ENCODE data around the gene CHST11. TPM values are rescaled to one million over a fixed set of nuclear protein-coding genes. Genes with fewer than 3 reads are reported as not detected.

The CHST11 gene
- total and polyA plus RNA-seq, 9 of the 15 experiments (the other 6 are each of a cell fraction or from before 2014, with no cell fraction given), result 2.3 to 38.7 (median 15.0) TPM

DNA sequence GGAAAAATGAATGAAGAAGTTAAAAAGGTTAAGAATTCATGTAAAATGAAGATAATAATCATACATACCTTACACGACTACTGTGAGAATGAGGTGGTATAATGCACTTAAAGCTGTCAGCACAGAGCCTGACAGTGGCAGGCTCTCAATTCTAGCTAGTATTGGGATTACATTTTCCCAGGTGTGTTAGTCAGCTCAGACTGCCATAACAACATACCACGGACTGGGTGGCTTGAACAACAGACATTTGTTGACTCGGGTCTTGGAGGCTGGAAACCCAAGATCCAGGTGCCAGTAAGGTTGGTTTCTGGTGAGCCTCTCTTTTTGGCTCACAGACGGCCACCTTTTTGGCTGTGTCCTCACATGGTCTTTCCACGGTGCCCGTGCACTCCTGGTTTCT lies 167.8 kb downstream of the CHST11 start:
- ChIA-PET POLR2A (no interaction called here), CTCF (ENCODE audit: low intra/inter-chr PET ratio) (no interaction called here)
- Histone ChIP-seq H3K9me3 (replicated peaks; ENCODE audit: control insufficient read depth, insufficient read depth, low read depth, low read length) (no peaks in the 10 kb centered on the region), H2AFZ (ENCODE audit: low read depth, low read length) (no peak overlapping the region), H3K79me2 (ENCODE audit: control insufficient read depth, insufficient read depth, low read length) (peaks cover 17% of the 10 kb centered on the region), H3K9me1 (ENCODE audit: control insufficient read depth, insufficient read depth, low read length) (no peaks in the 10 kb centered on the region), H3K4me2 (ENCODE audit: insufficient read depth, low read length) (no peak overlapping the region), H3K27me3 (ENCODE audit: control insufficient read depth in 2 of 2, insufficient read depth in 2 of 2, low read length in 2 of 2) (no peaks in the 10 kb centered on the region), H3K4me1 (replicated peaks in 1 of 2; ENCODE audit: control insufficient read depth in 2 of 2, insufficient read depth in 2 of 2, low read length in 2 of 2) (peaks cover 6 to 20% of the 10 kb centered on the region in 2 experiments; a peak in 4 of 5 replicates), H3K27ac (ENCODE audit: extremely low read depth, low read depth, low read length) (no peak overlapping the region), H3K4me3 (no peak overlapping the region), H4K20me1 (replicated peaks; ENCODE audit: control insufficient read depth, insufficient read depth, low read length) (peaks cover 6% of the 10 kb centered on the region; the same call in 1 of the 2 replicates), H3K9ac (ENCODE audit: insufficient read depth in 1 of 2, low read depth in 2 of 2, low read length in 2 of 2) (no peak overlapping the region), H3K36me3 (ENCODE audit: control insufficient read depth, insufficient read depth, low read length) (0 out of 3 replicates have a peak, but pooled peaks cover 2% of the 10 kb centered on the region)
- FAIRE-seq (no peak), DNase-seq (ENCODE audit: extremely low read depth in 1 of 4, low spot score in 3 of 4) (no peak), ATAC-seq (no peak)
- no TSS peak for BruUV-seq (replicated peaks)
- in situ Hi-C loops (cut with MboI), result no loop called here
- intact Hi-C loops (cut with micrococcal nuclease), result no loop called here
- 75% methylated on average over 6 of the region's 6 CpGs for WGBS (ENCODE audit: insufficient coverage, low coverage, missing lambda C conversion rate)
- TF ChIP-seq ZNF57 (CRISPR knock-in tag; IDR thresholded peaks at IDR 0.05), result no peak
- no peak for TF ChIP-seq NR2F6 (CRISPR knock-in tag; IDR thresholded peaks at IDR 0.05)
- no peak for TF ChIP-seq LEF1 (IDR thresholded peaks at IDR 0.05)
- TF ChIP-seq, protein P1, sequence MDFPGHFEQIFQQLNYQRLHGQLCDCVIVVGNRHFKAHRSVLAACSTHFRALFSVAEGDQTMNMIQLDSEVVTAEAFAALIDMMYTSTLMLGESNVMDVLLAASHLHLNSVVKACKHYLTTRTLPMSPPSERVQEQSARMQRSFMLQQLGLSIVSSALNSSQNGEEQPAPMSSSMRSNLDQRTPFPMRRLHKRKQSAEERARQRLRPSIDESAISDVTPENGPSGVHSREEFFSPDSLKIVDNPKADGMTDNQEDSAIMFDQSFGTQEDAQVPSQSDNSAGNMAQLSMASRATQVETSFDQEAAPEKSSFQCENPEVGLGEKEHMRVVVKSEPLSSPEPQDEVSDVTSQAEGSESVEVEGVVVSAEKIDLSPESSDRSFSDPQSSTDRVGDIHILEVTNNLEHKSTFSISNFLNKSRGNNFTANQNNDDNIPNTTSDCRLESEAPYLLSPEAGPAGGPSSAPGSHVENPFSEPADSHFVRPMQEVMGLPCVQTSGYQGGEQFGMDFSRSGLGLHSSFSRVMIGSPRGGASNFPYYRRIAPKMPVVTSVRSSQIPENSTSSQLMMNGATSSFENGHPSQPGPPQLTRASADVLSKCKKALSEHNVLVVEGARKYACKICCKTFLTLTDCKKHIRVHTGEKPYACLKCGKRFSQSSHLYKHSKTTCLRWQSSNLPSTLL (IDR thresholded peaks at IDR 0.05), result no peak
- TF ChIP-seq, protein P2, sequence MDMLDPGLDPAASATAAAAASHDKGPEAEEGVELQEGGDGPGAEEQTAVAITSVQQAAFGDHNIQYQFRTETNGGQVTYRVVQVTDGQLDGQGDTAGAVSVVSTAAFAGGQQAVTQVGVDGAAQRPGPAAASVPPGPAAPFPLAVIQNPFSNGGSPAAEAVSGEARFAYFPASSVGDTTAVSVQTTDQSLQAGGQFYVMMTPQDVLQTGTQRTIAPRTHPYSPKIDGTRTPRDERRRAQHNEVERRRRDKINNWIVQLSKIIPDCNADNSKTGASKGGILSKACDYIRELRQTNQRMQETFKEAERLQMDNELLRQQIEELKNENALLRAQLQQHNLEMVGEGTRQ (CRISPR knock-in tag; IDR thresholded peaks at IDR 0.05), result no peak
- TF ChIP-seq MED1 (CRISPR knock-in tag; IDR thresholded peaks at IDR 0.05; ENCODE audit: borderline replicate concordance), result no peak
- TF ChIP-seq ZNF668 (CRISPR knock-in tag; IDR thresholded peaks at IDR 0.05), result no peak
- no peak for TF ChIP-seq ZFP1 (CRISPR knock-in tag; IDR thresholded peaks at IDR 0.05)
- TF ChIP-seq SP1 (CRISPR knock-in tag; IDR thresholded peaks at IDR 0.05), result no peak
- TF ChIP-seq MYC (IDR thresholded peaks at IDR 0.05; ENCODE audit: low read depth, low read length), result no peak
- no peak for TF ChIP-seq MYC (CRISPR knock-in tag; IDR thresholded peaks at IDR 0.05; ENCODE audit: borderline replicate concordance, low read depth)
- TF ChIP-seq BCOR (IDR thresholded peaks at IDR 0.05), result no peak
- TF ChIP-seq, protein P3, sequence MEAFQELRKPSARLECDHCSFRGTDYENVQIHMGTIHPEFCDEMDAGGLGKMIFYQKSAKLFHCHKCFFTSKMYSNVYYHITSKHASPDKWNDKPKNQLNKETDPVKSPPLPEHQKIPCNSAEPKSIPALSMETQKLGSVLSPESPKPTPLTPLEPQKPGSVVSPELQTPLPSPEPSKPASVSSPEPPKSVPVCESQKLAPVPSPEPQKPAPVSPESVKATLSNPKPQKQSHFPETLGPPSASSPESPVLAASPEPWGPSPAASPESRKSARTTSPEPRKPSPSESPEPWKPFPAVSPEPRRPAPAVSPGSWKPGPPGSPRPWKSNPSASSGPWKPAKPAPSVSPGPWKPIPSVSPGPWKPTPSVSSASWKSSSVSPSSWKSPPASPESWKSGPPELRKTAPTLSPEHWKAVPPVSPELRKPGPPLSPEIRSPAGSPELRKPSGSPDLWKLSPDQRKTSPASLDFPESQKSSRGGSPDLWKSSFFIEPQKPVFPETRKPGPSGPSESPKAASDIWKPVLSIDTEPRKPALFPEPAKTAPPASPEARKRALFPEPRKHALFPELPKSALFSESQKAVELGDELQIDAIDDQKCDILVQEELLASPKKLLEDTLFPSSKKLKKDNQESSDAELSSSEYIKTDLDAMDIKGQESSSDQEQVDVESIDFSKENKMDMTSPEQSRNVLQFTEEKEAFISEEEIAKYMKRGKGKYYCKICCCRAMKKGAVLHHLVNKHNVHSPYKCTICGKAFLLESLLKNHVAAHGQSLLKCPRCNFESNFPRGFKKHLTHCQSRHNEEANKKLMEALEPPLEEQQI (IDR thresholded peaks at IDR 0.05), result no peak
- TF ChIP-seq ZNF197 (CRISPR knock-in tag; IDR thresholded peaks at IDR 0.05; ENCODE audit: low read depth), result no peak
- no peak for TF ChIP-seq ZNF431 (CRISPR knock-in tag; IDR thresholded peaks at IDR 0.05)
- no peak for TF ChIP-seq FOSL1 (tag; conservative IDR thresholded peaks at IDR 0.05)
- TF ChIP-seq ARHGAP35 (IDR thresholded peaks at IDR 0.05; ENCODE audit: partially characterized antibody), result no peak
- TF ChIP-seq STAG1 (CRISPR knock-in tag; IDR thresholded peaks at IDR 0.05; ENCODE audit: borderline replicate concordance), result no peak
- no peak for TF ChIP-seq SAFB2 (IDR thresholded peaks at IDR 0.05; ENCODE audit: borderline replicate concordance, low read depth, low read length, severe bottlenecking)
